Endothelial cell of umbilical vein (primary cell): Measurements from ENCODE around the gene SHC4. TPM values are rescaled to one million over a fixed set of nuclear protein-coding genes. Genes with fewer than 3 reads are reported as not detected.
"Not testable (repeated sequence)": the region's sequence is repeated elsewhere in the genome, so short reads cannot be mapped to it uniquely, and the experiment has no call there.

Experiments
- BruUV-seq: library from RNA; stranded (reverse); fragments of 400-500 nt; replicated peaks from 2 replicates; lab custom pipeline; 2021; lab: Mats Ljungman, UMichigan
- CTCF ChIA-PET: fragments of 300-600, 350-600 bp; sonication (Branson Sonifier 250); formaldehyde crosslinking; loops from one replicate; lab custom pipeline; 2021; ENCODE audit warnings: antibody characterized with exemption, inconsistent platforms; lab: Charles Lee
- POLR2A ChIA-PET: fragments of 300-600, 350-600 bp; sonication (Branson Sonifier 250); formaldehyde crosslinking; loops from one replicate; lab custom pipeline; 2021; ENCODE audit warnings: antibody characterized with exemption, inconsistent platforms; lab: Charles Lee
- DNase-seq: peaks from one replicate; pipeline ENCODE4 v3.0.0-alpha.2; 2011; ENCODE audit warnings: low read depth, low spot score
- FAIRE-seq: peaks from 2 replicates; lab custom pipeline; 2011; peaks lifted over from hg19 to GRCh38; lab: Jason Lieb, UNC
- H2AFZ ChIP-seq: 2 replicates; pipeline ENCODE4 v1.6.0; 2012; ENCODE audit warnings: low read depth, low read length, control low read depth, inconsistent platforms
- H3K27ac ChIP-seq: 2 replicates; pipeline ENCODE4 v1.5.1; 2011; ENCODE audit warnings: low read depth, mild to moderate bottlenecking, control low read depth, low read length, moderate library complexity; ENCODE audit not compliant: insufficient read depth
- H3K27me3 ChIP-seq, 2 experiments: 2 replicates each; pipeline versions ENCODE4 v1.6.0 to v1.6.1; 2011; ENCODE audit warnings: low read length in 2 of 2, mixed read lengths in 1 of 2; ENCODE audit not compliant: control insufficient read depth in 2 of 2, insufficient read depth in 2 of 2
- H3K36me3 ChIP-seq, 2 experiments: 2 replicates in 1 of 2; 3 replicates in 1 of 2; pipeline ENCODE4 v1.5.1; 2011; ENCODE audit warnings: low read length in 2 of 2, mild to moderate bottlenecking in 1 of 2, moderate library complexity in 1 of 2; ENCODE audit not compliant: control insufficient read depth in 2 of 2, insufficient read depth in 2 of 2; ENCODE audit errors: extremely low read depth in 1 of 2
- H3K4me1 ChIP-seq: 3 replicates; pipeline ENCODE4 v1.5.1; 2011; ENCODE audit warnings: mild to moderate bottlenecking, low read length; ENCODE audit not compliant: control insufficient read depth, insufficient read depth; ENCODE audit errors: extremely low read depth
- H3K4me2 ChIP-seq: 2 replicates; pipeline ENCODE4 v1.6.1; 2011; ENCODE audit warnings: low read length, control low read depth, mixed read lengths; ENCODE audit not compliant: insufficient read depth
- H3K4me3 ChIP-seq, 3 experiments: fragments of 200-600 bp in 1 of 3; sonication (generic), shearing (Covaris generic) in 1 of 3; replicated peaks in 1 of 3; 2 replicates each; pipeline ENCODE4 v1.5.1; 2011 to 2016; ENCODE audit warnings: control low read depth in 3 of 3, low read length in 3 of 3, mild to moderate bottlenecking in 2 of 3, inconsistent platforms in 1 of 3, low read depth in 1 of 3, moderate library complexity in 1 of 3; ENCODE audit not compliant: insufficient read depth in 1 of 3
- H3K79me2 ChIP-seq: 2 replicates; pipeline ENCODE4 v1.6.0; 2012; ENCODE audit warnings: low read length, inconsistent platforms; ENCODE audit not compliant: control insufficient read depth, insufficient read depth
- H3K9ac ChIP-seq: replicated peaks from 2 replicates; pipeline ENCODE3; 2011; ENCODE audit warnings: low read length, control low read depth; ENCODE audit not compliant: insufficient read depth; ENCODE audit errors: extremely low read depth
- H3K9me1 ChIP-seq: replicated peaks from 3 replicates; pipeline ENCODE4 v1.6.0; 2011; ENCODE audit warnings: mild to moderate bottlenecking, low read length; ENCODE audit not compliant: control insufficient read depth, insufficient read depth; ENCODE audit errors: extremely low read depth
- H3K9me3 ChIP-seq: replicated peaks from 2 replicates; pipeline ENCODE4 v1.5.1; 2012; ENCODE audit warnings: low read length, inconsistent platforms; ENCODE audit not compliant: control insufficient read depth, insufficient read depth
- H4K20me1 ChIP-seq: replicated peaks from 2 replicates; pipeline ENCODE3; 2011; ENCODE audit warnings: mild to moderate bottlenecking, low read length; ENCODE audit not compliant: control insufficient read depth, insufficient read depth; ENCODE audit errors: extremely low read depth
- CTCF ChIP-seq, 2 donors: IDR thresholded peaks; 1 replicate in 1 of 2; 2 replicates in 1 of 2; pipeline ENCODE4 v1.5.1; 2011; ENCODE audit warnings: low read length in 2 of 2, mild to moderate bottlenecking in 2 of 2, moderate library complexity in 2 of 2, control low read depth in 1 of 2, inconsistent platforms in 1 of 2, low read depth in 1 of 2; ENCODE audit not compliant: insufficient read depth in 1 of 2; ENCODE audit errors: extremely low read depth in 1 of 2
- EZH2 ChIP-seq: IDR thresholded peaks from 2 replicates; pipeline ENCODE4 v1.6.1; 2012; ENCODE audit warnings: borderline replicate concordance, low read depth, mild to moderate bottlenecking, moderate library complexity, low read length, inconsistent platforms; ENCODE audit not compliant: severe bottlenecking
- FOS ChIP-seq: IDR thresholded peaks from 2 replicates; pipeline ENCODE4 v1.6.1; 2011; ENCODE audit warnings: mild to moderate bottlenecking, low read length, moderate library complexity, borderline replicate concordance; ENCODE audit not compliant: insufficient read depth
- GATA2 ChIP-seq: IDR thresholded peaks from 2 replicates; pipeline ENCODE4 v1.7.0; 2011; ENCODE audit warnings: low read depth, mild to moderate bottlenecking, moderate library complexity, mixed read lengths, low read length; ENCODE audit not compliant: insufficient read length, insufficient read depth
- JUN ChIP-seq: IDR thresholded peaks from 2 replicates; pipeline ENCODE4 v1.6.1; 2011; ENCODE audit warnings: borderline replicate concordance, low read depth; ENCODE audit not compliant: insufficient read length, insufficient read depth
- MYC ChIP-seq: IDR thresholded peaks from one replicate; pipeline ENCODE4 v1.6.1; 2011; ENCODE audit warnings: mild to moderate bottlenecking, low read depth, low read length
- POLR2A ChIP-seq: IDR thresholded peaks from 2 replicates; pipeline ENCODE4 v1.6.1; 2012; ENCODE audit warnings: low read depth, mild to moderate bottlenecking, control low read depth, low read length
- POLR2AphosphoS5 ChIP-seq: IDR thresholded peaks from 2 replicates; pipeline ENCODE4 v1.6.1; 2012; ENCODE audit warnings: low read depth, mild to moderate bottlenecking, control low read depth, low read length, moderate library complexity; ENCODE audit not compliant: insufficient read depth
- dilution Hi-C: fragments of 300-500 bp; cut with MboI; formaldehyde crosslinking; loops from one replicate; pipeline ENCODE4 v1.15.0; 2019; ENCODE audit warnings: low sequenced_read_pairs; ENCODE audit not compliant: extremely low pct_ligation_motif_present
- intact Hi-C: fragments of 100-400 bp; cut with micrococcal nuclease; formaldehyde crosslinking; loops from one replicate; pipeline ENCODE4 v1.10.0; 2022
- polyA plus RNA-seq, 4 experiments: library from polyadenylated mRNA; depleted of rRNA in 3 of 4; stranded (reverse) in 3 of 4; unstranded in 1 of 4; fragments of >200 nt; gene quantifications; 2 replicates each; pipeline versions ENCODE4 v1.2.1 to v1.2.3, GENCODE V29; 2011 to 2012; ENCODE audit warnings: missing spikeins in 1 of 4
- total RNA-seq: library from RNA; stranded (reverse); gene quantifications from 2 replicates; pipeline ENCODE4 v1.2.3, GENCODE V29; 2021
- TF ChIP-seq, protein P1 (sequence below): IDR thresholded peaks from 2 replicates; pipeline ENCODE4 v1.6.1; 2011; ENCODE audit not compliant: insufficient read depth, insufficient read length

The SHC4 gene
- total and polyA plus RNA-seq, 2 donors (not counting 3 experiments of a cell fraction or from before 2014, with no cell fraction given) = 0.20 TPM; not detected in 1

DNA sequence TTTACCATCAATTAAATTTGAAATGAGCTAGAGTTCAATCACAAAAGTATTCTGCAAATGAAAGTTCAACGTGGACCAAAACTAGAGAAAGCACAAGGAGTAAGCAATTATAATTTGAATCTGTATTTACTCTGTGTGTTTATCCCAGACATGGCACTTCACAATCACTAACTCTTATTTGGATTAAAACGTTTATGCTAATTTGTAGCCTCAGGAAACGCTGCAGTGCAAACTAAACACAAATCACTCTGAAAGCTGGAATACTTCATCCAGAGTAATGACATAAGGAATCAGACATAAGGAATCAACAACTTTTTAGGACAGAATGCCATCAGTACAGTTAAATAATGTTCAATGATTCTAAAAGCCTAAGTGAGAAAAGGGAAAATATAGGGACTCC lies 171.3 kb downstream of the SHC4 start:
- Histone ChIP-seq H3K79me2 (no peaks in the 10 kb centered on the region), H3K9me1 (no peaks in the 10 kb centered on the region), H3K9ac (no peak overlapping the region), H3K4me2 (no peak overlapping the region), H3K27me3 (no peaks in the 10 kb centered on the region), H3K4me1 (peaks cover 3% of the 10 kb centered on the region), H3K9me3 (no peaks in the 10 kb centered on the region), H3K4me3 (no peak overlapping the region), H4K20me1 (no peaks in the 10 kb centered on the region), H3K27ac (no peak overlapping the region), H3K36me3 (peaks cover 3 to 5% of the 10 kb centered on the region in 2 experiments), H2AFZ (no peak overlapping the region)
- POLR2A ChIA-PET = no interaction called here
- no peak for DNase-seq
- intact Hi-C loops = no loop called here
- TF ChIP-seq, protein P1, sequence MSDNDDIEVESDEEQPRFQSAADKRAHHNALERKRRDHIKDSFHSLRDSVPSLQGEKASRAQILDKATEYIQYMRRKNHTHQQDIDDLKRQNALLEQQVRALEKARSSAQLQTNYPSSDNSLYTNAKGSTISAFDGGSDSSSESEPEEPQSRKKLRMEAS = no peak
- TF ChIP-seq CTCF (IDR thresholded peaks at IDR 0.05; ENCODE audit: extremely low read depth in 1 of 2, insufficient read depth in 1 of 2, low read depth in 1 of 2, low read length in 2 of 2) (no peak), POLR2AphosphoS5 (no peak), GATA2 (no peak), MYC (no peak), POLR2A (no peak), JUN (no peak), FOS (no peak), EZH2 (no peak)
- no peak for FAIRE-seq
- dilution Hi-C loops = no loop called here
- CTCF ChIA-PET = interaction anchor here (0.7 to 1.4 kb wide), 2 partner anchors 436 to 440 kb away, joined by 3 read pairs; no protein-coding TSS in a partner anchor
- BruUV-seq = no TSS peak

GRCh38 chr15:48790466-48791115 lies 173.1 kb downstream of the SHC4 start:
- dilution Hi-C loops, H2AFZ ChIP-seq, H3K27me3 ChIP-seq, H3K36me3 ChIP-seq, FAIRE-seq, POLR2A ChIA-PET, intact Hi-C loops, BruUV-seq, H4K20me1 ChIP-seq, DNase-seq, H3K27ac ChIP-seq, H3K4me3 ChIP-seq, H3K79me2 ChIP-seq, H3K9me1 ChIP-seq, H3K9ac ChIP-seq, H3K4me2 ChIP-seq, H3K4me1 ChIP-seq, H3K9me3 ChIP-seq: not testable (repeated sequence)
- CTCF ChIA-PET = interaction anchor here (0.7 to 1.7 kb wide), 9 partner anchors 11 to 438 kb away, joined by 3 to 11 read pairs (median 3); no protein-coding TSS in a partner anchor
